GM13977 (cell line): ENCODE measurements around the gene FILIP1L.

Experiments
- DNase-seq: peaks from one replicate; pipeline ENCODE4 v3.0.0; 2012; ENCODE audit warnings: low spot score
- CTCF ChIP-seq: IDR thresholded peaks from 2 replicates; pipeline ENCODE4 v1.5.1; 2012; ENCODE audit warnings: mild to moderate bottlenecking, control low read depth; ENCODE audit not compliant: insufficient read depth; ENCODE audit errors: extremely low read depth, missing control alignments
- in situ Hi-C: fragments of 300-500 bp; cut with MboI; formaldehyde crosslinking; loops from one replicate; pipeline ENCODE4 v1.12.0; 2022; ENCODE audit warnings: low sequenced_read_pairs, low pct_unique_long_range_greater_than_20kb, mixed read lengths, inconsistent platforms; ENCODE audit not compliant: unreplicated experiment

FILIP1L gene

GRCh38 chr3:99970198-99970597 is 144.1 kb downstream of the FILIP1L start:
- DNase-seq: peak; percentile 32
- in situ Hi-C loops: no loop called here
- TF ChIP-seq CTCF: no peak

GRCh38 chr3:99969136-99969535 is 145.2 kb downstream of the FILIP1L start:
- TF ChIP-seq CTCF: no peak
- no peak for DNase-seq
- in situ Hi-C loops: no loop called here

GRCh38 chr3:99967796-99968195 is 146.5 kb downstream of the FILIP1L start:
- in situ Hi-C loops: no loop called here
- no peak for DNase-seq
- TF ChIP-seq CTCF: no peak

- no peak for DNase-seq
- no peak for TF ChIP-seq CTCF
- in situ Hi-C loops: no loop called here
Measured at GRCh38 chr3:99966662-99967416, 147.5 kb downstream of the FILIP1L start.

GRCh38 chr3:99965681-99966408 is 148.5 kb downstream of the FILIP1L start:
- in situ Hi-C loops: no loop called here
- DNase-seq: no peak
- no peak for TF ChIP-seq CTCF

GRCh38 chr3:99965077-99965476 is 149.2 kb downstream of the FILIP1L start:
- no peak for DNase-seq
- in situ Hi-C loops: no loop called here
- no peak for TF ChIP-seq CTCF
